Measurements from ENCODE around the gene ADAM10. TPM values are rescaled to one million over a fixed set of nuclear protein-coding genes. Genes with fewer than 3 reads are reported as not detected.

ADAM10 gene
- total and polyA plus RNA-seq, 2 experiments from 2014 or later = 110 to 163 TPM

DNA sequence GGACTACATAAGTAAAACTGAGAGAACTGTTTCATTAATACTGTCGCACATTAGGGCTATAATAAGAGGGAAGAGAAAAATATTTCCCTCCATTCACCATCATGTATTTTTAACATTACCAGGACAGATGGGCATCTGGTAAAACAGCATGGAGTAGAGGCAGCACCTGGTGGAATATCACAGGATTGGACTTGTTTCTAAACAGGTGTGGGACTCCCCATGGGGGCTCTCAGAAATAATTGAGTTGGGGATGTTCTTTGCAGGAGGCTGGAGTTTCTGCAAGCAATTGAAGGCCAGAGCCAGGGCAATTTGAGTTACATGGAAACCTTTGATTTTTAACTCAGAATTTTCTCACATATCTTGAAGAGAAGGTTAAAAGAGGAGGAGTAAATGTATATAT, 13.2 kb upstream of the ADAM10 start:
- TF ChIP-seq, protein P1, sequence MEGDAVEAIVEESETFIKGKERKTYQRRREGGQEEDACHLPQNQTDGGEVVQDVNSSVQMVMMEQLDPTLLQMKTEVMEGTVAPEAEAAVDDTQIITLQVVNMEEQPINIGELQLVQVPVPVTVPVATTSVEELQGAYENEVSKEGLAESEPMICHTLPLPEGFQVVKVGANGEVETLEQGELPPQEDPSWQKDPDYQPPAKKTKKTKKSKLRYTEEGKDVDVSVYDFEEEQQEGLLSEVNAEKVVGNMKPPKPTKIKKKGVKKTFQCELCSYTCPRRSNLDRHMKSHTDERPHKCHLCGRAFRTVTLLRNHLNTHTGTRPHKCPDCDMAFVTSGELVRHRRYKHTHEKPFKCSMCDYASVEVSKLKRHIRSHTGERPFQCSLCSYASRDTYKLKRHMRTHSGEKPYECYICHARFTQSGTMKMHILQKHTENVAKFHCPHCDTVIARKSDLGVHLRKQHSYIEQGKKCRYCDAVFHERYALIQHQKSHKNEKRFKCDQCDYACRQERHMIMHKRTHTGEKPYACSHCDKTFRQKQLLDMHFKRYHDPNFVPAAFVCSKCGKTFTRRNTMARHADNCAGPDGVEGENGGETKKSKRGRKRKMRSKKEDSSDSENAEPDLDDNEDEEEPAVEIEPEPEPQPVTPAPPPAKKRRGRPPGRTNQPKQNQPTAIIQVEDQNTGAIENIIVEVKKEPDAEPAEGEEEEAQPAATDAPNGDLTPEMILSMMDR (IDR thresholded peaks at IDR 0.05; ENCODE audit: low read depth, low read length) = no peak

GRCh38 chr15:58762285-58762684, 12.8 kb upstream of the ADAM10 start:
- H3K36me3 ChIP-seq = no peaks in the 10 kb centered on the region
- H3K27ac ChIP-seq = no peak overlapping the region
- H3K9me3 ChIP-seq (ENCODE audit: low read depth) = peaks cover 4% of the 10 kb centered on the region
- H3K27me3 ChIP-seq = no peaks in the 10 kb centered on the region
- H3K4me1 ChIP-seq (ENCODE audit: low read depth) = no peaks in the 10 kb centered on the region
- no peak for DNase-seq (ENCODE audit: low read depth in 1 of 2, low spot score in 1 of 2)
- TF ChIP-seq, protein P1 (IDR thresholded peaks at IDR 0.05; ENCODE audit: low read depth, low read length) = no peak
- H3K4me3 ChIP-seq = no peak overlapping the region

More for the DNA sequence above, 13.2 kb upstream of the ADAM10 start:
- Histone ChIP-seq H3K27me3 (no peaks in the 10 kb centered on the region), H3K4me3 (no peak overlapping the region), H3K9me3 (ENCODE audit: low read depth) (peaks cover 4% of the 10 kb centered on the region), H3K4me1 (ENCODE audit: low read depth) (no peaks in the 10 kb centered on the region), H3K36me3 (no peaks in the 10 kb centered on the region), H3K27ac (no peak overlapping the region)
- DNase-seq (ENCODE audit: low read depth in 1 of 2, low spot score in 1 of 2) = no peak

DNA sequence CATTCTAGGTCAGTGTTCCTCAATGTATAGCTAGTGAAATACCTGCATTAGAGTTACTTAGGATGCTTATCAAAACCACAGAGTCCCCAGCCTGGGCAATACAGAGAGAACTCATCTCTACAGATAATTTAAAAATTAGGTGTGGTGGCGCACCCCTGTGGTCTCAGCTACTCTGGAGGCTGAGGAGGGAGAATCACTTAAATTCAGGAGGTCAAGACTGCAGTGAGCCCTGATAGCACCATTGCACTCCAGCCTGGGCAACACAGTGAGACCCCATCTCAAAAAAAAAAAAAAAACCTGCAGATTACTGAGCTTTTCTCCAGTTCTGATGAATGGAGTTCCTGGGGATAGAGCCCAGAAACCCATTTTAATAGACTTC, 11.5 kb upstream of the ADAM10 start:
- H3K4me3 ChIP-seq = no peak overlapping the region
- no peaks in the 10 kb centered on the region for H3K27me3 ChIP-seq
- peaks cover 4% of the 10 kb centered on the region for H3K9me3 ChIP-seq (ENCODE audit: low read depth)
- DNase-seq (ENCODE audit: low read depth in 1 of 2, low spot score in 1 of 2) = no peak
- H3K36me3 ChIP-seq = no peaks in the 10 kb centered on the region
- H3K4me1 ChIP-seq (ENCODE audit: low read depth) = no peaks in the 10 kb centered on the region
- TF ChIP-seq, protein P1 (IDR thresholded peaks at IDR 0.05; ENCODE audit: low read depth, low read length) = no peak
- H3K27ac ChIP-seq = no peak overlapping the region

- no peak for DNase-seq (ENCODE audit: low read depth in 1 of 2, low spot score in 1 of 2)
- peaks cover 4% of the 10 kb centered on the region for H3K9me3 ChIP-seq (ENCODE audit: low read depth)
- H3K4me1 ChIP-seq (ENCODE audit: low read depth) = no peaks in the 10 kb centered on the region
- no peaks in the 10 kb centered on the region for H3K27me3 ChIP-seq
- no peaks in the 10 kb centered on the region for H3K36me3 ChIP-seq
- TF ChIP-seq, protein P1 (IDR thresholded peaks at IDR 0.05; ENCODE audit: low read depth, low read length) = no peak
- H3K27ac ChIP-seq = no peak overlapping the region
- H3K4me3 ChIP-seq = no peak overlapping the region
Observed at GRCh38 chr15:58760385-58761009, 11.0 kb upstream of the ADAM10 start.

DNA sequence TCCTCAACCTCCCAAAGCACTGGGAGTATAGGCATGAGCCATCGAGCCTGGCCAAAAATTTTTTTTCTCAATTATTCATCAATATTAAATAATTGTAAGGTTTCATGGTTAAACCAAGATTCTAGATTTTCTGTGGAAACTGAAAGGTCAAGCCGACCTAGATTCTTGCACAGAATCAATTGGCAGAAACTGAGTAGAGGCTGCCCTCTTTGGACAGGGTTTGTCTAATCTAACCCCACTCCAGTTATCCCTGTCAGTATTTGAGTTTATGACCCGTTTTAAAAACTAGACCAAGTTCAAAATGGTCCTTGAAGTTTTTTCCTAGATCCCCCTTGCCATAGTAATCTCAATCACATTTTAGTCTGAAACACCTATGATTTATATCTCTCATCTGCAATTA, 8.6 kb upstream of the ADAM10 start:
- H3K4me3 ChIP-seq = no peak overlapping the region
- peak in 1 of 2 donors; percentile 54 for DNase-seq (ENCODE audit: low read depth in 1 of 2, low spot score in 1 of 2)
- TF ChIP-seq, protein P1 (IDR thresholded peaks at IDR 0.05; ENCODE audit: low read depth, low read length) = peak; percentile 36
- H3K27me3 ChIP-seq = no peaks in the 10 kb centered on the region
- no peaks in the 10 kb centered on the region for H3K36me3 ChIP-seq
- no peak overlapping the region for H3K27ac ChIP-seq
- H3K4me1 ChIP-seq (ENCODE audit: low read depth) = no peaks in the 10 kb centered on the region
- no peaks in the 10 kb centered on the region for H3K9me3 ChIP-seq (ENCODE audit: low read depth)

Data from cardiac muscle cell (in vitro differentiated cells and primary cell).